Neural progenitor cell (in vitro differentiated cells): ENCODE data around the gene RGMA.

Experiments
- CTCF ChIP-seq: fragments of 200-600 bp; sonication (generic); IDR thresholded peaks from 2 replicates; pipeline ENCODE4 v1.5.1; 2017; ENCODE audit warnings: antibody characterized with exemption, mild to moderate bottlenecking
- EZH2 ChIP-seq: fragments of 200-600 bp; sonication (generic); IDR thresholded peaks from 2 replicates; pipeline ENCODE4 v1.6.1; 2017; ENCODE audit warnings: antibody characterized with exemption, mild to moderate bottlenecking, moderate library complexity
- EZH2phosphoT487 ChIP-seq: fragments of 200-600 bp; sonication (generic); IDR thresholded peaks from 2 replicates; pipeline ENCODE4 v1.6.1; 2017; ENCODE audit warnings: antibody characterized with exemption

GRCh38 chr15:93072411-93073394 lies 16.3 kb downstream of the RGMA start:
- TF ChIP-seq CTCF, result no peak
- TF ChIP-seq EZH2, result no peak
- TF ChIP-seq EZH2phosphoT487, result no peak
